NCI-H510A treated with DMSO at 0.1 percent for 48 hours (cell line): ENCODE measurements around the gene EIF4EBP2.

Experiments used
- DNase-seq: peaks from one replicate; lab custom pipeline; 2025; lab: John Stamatoyannopoulos, UW

EIF4EBP2 gene

GRCh38 chr10:70432561-70433263 lies 28.8 kb downstream of the EIF4EBP2 start:
- no peak for DNase-seq

GRCh38 chr10:70433581-70434280 lies 29.8 kb downstream of the EIF4EBP2 start:
- DNase-seq = no peak

DNA sequence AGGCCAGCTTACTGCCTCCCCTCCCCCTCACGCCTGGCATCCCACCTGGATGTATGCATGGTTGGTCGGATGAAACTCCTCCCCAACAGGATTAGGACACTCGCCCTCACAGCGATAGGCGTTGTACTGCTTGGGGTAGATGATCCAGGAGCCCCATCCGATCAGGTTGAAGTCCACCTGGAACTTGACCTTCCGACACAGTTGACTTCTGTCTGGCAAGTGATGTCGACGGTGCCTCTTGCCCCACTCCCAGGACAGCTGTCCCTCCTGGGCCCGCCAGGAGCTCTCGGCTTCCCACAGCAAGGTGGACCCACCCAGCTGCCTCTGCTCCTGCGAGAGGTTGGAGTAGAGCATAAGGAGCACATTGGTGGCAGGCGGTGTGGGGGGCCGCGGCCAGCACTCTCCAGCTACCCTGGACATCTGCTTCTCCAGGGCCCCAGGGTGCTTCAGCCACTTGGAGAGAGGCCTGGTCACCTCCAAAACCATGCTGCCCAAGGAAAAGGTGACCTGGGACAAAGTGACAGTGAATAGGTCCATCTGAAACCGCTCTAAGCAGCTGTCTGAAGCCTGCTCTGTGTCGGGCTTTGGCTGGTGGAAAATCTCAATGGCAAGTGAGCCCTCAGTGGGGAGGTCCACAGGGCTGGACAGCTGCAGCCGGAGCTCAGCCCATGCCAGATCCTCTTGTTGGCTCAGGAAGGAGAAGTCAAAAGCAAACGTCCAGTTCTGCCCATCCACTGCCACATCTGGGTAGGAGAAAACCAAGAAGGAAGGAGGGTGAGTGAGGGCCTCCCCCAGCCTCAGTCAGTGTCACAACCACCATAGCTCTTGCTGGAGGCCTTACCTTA lies 31.5 kb downstream of the EIF4EBP2 start:
- no peak for DNase-seq

GRCh38 chr10:70437721-70438120 lies 33.8 kb downstream of the EIF4EBP2 start:
- DNase-seq = no peak

DNA sequence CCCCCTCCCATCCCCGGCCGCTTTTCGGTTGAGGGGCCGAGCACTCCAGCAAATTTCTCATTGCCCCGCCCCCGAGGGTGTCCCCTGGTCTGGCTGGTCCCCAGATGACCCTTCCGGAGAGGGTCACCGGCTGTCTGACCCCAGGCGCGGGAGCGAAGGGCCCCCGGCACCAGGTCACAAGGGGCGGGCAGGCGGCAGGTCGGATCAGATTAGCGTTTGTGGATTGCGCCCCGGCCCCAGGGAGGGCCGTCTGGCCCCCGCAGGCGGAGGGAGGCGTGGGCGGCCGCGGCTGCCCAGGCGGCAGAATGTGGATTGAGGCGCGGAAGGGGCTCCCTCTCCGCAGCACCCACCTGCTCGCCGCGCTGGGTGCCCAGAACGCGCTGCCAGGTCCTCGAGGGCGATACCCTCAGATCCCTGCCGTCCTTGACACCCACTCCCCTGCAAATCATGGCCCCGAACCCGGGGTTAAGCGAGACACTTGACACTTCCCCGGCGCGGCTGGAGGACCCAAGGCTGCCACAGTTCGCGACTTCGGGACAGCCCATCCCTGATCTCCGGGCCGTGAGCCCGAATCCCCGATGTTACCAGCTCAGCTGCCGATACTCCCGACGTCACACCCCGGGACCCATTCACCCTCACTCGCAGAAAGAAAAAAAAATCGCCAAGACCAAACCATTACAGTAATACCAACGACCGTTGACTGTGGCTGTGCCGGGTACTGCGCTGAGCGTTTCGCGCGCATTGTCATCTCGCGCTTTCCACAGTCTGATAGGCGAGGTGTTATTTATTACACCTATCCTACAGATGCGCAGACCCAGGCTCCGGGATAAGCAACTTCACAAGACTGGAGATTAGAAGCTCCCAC lies 36.6 kb downstream of the EIF4EBP2 start:
- no peak for DNase-seq

- no peak for DNase-seq
Observed at GRCh38 chr10:70441161-70441894, 37.4 kb downstream of the EIF4EBP2 start, which contains the start of gene NODAL. TSS of gene NODAL (minus strand) at chr10:70441681. CDS start at chr10:70441667, 14 bp downstream.

GRCh38 chr10:70441895-70442309 lies 38.0 kb downstream of the EIF4EBP2 start:
- peak; percentile 20 for DNase-seq

GRCh38 chr10:70442332-70442988 lies 38.5 kb downstream of the EIF4EBP2 start:
- DNase-seq = peak; percentile 49

- no peak for DNase-seq
Observed at GRCh38 chr10:70444744-70445143, 40.8 kb downstream of the EIF4EBP2 start.

DNA sequence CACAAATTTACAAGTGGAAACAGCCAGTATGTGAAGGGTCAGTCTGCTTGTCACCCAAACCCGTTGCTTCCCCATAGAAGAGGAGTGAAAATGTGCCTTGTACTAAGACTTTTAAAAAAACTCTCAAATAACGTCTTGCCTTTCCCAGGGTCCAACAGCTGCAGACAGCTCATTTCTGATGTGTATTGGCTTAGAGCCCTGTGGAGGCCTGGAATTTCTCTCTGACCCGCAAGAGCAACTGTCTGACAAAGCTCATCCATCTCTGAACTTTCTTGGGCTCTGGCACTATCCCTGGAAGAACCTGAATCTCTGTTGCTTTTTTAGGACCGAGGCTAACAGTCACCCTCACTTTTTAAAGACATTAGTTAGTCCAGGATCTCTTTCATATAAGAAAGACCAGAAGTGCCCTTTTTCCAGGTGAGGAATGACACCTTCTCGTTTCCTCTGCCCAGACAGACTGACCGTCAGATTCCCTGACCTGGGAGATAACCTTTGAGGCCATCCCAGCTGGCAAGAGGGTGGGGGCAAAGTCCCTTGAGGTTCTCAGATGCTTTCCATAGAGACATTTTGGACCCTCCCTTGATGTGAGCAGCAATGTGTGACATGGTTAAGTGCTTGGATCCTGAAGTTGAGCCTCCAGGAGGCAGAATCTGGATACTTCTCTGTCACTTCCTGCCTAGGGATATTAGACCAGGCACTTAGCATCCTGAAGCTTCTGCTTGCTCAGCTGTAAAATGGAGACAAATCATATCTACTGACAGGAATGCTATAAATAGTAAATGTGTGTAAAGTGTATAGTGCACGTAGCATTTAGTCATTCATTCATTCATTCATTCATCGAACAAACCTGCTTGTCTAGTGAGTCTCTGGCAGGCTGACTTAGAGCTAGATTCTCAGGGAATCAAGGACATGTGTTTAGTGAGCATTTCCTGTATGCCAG lies 42.0 kb downstream of the EIF4EBP2 start:
- peak; percentile 19 for DNase-seq

DNA sequence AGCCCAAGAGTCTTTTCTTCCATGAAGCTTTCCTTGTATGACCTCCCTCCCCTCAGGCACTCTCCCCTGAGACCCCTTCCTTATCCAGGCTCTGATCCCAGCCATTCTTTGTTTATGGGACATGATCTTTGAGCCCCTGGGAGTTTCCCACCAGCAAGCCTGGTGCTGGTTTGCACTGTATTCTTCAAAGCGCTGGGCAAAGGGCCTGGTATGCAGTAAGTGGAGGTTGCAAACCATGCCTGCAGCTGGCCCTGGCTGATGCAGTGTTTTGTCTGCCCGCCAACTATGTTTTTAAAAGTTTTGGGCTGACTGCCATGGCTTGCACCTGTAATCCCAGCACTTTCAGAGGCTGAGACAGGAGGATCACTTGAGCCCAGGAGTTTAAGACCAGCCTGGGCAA lies 44.3 kb downstream of the EIF4EBP2 start:
- no peak for DNase-seq

DNA sequence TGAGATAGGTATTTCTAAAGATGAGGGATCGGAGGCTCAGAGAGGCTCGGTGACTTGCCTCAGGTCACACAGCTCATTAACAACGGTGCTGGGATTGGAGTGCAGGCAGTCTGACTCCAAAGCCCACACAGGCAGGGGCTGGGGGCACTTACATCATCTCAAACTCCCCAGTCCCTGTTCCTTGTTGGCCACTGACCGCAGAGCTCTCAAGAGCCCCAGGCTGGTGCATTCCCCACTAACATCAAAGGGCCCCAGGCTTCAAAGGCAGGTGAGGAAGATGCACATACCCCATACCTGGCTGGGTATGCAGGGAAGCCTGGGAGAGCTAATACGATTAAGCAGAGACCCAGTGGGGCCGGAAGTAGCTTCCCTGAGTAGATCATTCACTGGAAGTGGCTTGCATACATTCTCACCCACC lies 51.3 kb downstream of the EIF4EBP2 start:
- DNase-seq = no peak

- DNase-seq = no peak
Observed at GRCh38 chr10:70456164-70456563, 52.2 kb downstream of the EIF4EBP2 start.

- no peak for DNase-seq
Observed at GRCh38 chr10:70457759-70458305, 53.9 kb downstream of the EIF4EBP2 start.

DNA sequence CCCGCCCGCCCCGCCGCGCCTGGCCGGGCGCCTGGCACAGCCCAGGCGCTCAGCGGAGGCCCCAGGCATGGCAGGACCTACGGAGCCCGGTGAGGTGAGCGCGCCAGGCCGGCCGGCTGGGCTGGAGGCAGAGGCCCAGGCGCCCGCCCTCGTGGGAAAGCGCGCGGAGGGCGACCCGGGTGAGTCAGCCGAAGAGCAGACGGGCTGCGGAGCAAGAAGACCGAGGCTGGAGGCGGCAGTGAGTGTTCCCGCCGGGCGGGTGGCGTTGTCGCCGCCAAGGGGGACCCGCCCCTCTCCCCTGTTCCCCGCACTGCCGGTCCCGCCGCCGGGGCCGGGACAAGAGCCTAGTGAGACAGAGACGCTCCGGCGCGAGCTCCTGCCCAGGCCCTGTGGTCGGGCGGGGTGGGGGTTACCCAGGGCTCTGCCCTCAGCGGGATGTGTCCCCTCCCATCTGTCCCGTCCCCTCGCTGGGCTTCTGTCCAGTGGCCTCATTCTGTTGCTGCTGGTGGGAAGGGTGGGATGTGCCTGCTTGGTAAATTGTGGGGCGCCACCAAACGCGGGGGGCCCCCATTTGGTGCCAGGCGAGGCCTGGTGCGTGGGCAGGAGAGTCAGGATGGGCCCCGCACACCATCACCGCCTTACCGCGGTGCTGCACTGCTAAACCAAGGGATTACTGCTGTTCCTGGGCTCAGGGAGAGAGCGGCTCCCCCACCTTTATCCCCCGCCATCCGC lies 54.5 kb downstream of the EIF4EBP2 start:
- DNase-seq = no peak

GRCh38 chr10:70459061-70459773 lies 55.3 kb downstream of the EIF4EBP2 start:
- no peak for DNase-seq

- DNase-seq = no peak
Observed at GRCh38 chr10:70459774-70460490, 56.0 kb downstream of the EIF4EBP2 start.
